ENCODE data around the gene TRABD2B. TPM values are rescaled to one million over a fixed set of nuclear protein-coding genes. Genes with fewer than 3 reads are reported as not detected.
A peak's percentile ranks its signal among the peaks of the same experiment; 100 is the strongest.

Gene TRABD2B
- 1.5 TPM for total RNA-seq

- peak; percentile 88 for DNase-seq
These were observed at the start of gene TRABD2B for GRCh38 chr1:47997289-47998200. Gene TRABD2B (minus strand): TSS chr1:47997385.

GRCh38 chr1:48044311-48044710, 47.1 kb upstream of the TRABD2B start:
- no peak for DNase-seq

GRCh38 chr1:48043622-48044021, 46.4 kb upstream of the TRABD2B start:
- DNase-seq, result no peak

- no peak for DNase-seq
These were observed 43.0 kb upstream of the TRABD2B start for GRCh38 chr1:48040154-48040553.

GRCh38 chr1:48039088-48040054, 42.2 kb upstream of the TRABD2B start:
- peak; percentile 12 for DNase-seq

- no peak for DNase-seq
These were observed 41.1 kb upstream of the TRABD2B start for GRCh38 chr1:48038270-48038767.

- peak; percentile 30 for DNase-seq
These were observed 39.6 kb upstream of the TRABD2B start for GRCh38 chr1:48036710-48037355.

GRCh38 chr1:48035371-48036141, 38.4 kb upstream of the TRABD2B start:
- peak; percentile 26 for DNase-seq

- no peak for DNase-seq
These were observed 36.4 kb upstream of the TRABD2B start for GRCh38 chr1:48033495-48034045.

GRCh38 chr1:48031676-48032075, 34.5 kb upstream of the TRABD2B start:
- DNase-seq, result no peak

- DNase-seq, result no peak
These were observed 33.6 kb upstream of the TRABD2B start for GRCh38 chr1:48030696-48031365.

- no peak for DNase-seq
These were observed 33.0 kb upstream of the TRABD2B start for GRCh38 chr1:48030211-48030610.

- DNase-seq, result peak; percentile 15
These were observed 31.3 kb upstream of the TRABD2B start for GRCh38 chr1:48028218-48029069.

- DNase-seq, result no peak
These were observed 30.3 kb upstream of the TRABD2B start for GRCh38 chr1:48027533-48027835.

- DNase-seq, result no peak
These were observed 29.7 kb upstream of the TRABD2B start for GRCh38 chr1:48026701-48027532.

GRCh38 chr1:48026275-48026674, 29.1 kb upstream of the TRABD2B start:
- no peak for DNase-seq

- DNase-seq, result peak; percentile 2
These were observed 27.9 kb upstream of the TRABD2B start for GRCh38 chr1:48025076-48025475.

- no peak for DNase-seq
These were observed 26.3 kb upstream of the TRABD2B start for GRCh38 chr1:48023488-48023887.

- DNase-seq, result no peak
These were observed 25.1 kb upstream of the TRABD2B start for GRCh38 chr1:48022306-48022705.
